Thyroid gland (tissue), 4 donors: Measurements from ENCODE around the gene MAF. TPM values are rescaled to one million over a fixed set of nuclear protein-coding genes. Genes with fewer than 3 reads are reported as not detected.

Experiments
- DNase-seq, 2 donors: peaks; one replicate each; pipeline ENCODE4 v3.0.0-alpha.2; 2019
- H3K27ac ChIP-seq, 3 donors: fragments of 200-600 bp; sonication (generic); 1 replicate in 2 of 3; 2 replicates in 1 of 3; pipeline ENCODE4 v1.5.1; 2016 to 2019; ENCODE audit warnings: mild to moderate bottlenecking in 1 of 3, moderate library complexity in 1 of 3
- H3K27me3 ChIP-seq: fragments of 200-600 bp; sonication (generic); one replicate; pipeline ENCODE4 v1.5.1; 2019
- H3K36me3 ChIP-seq, 2 donors: fragments of 200-600 bp; sonication (generic); one replicate each; pipeline ENCODE4 v1.5.1; 2016 to 2019
- H3K4me1 ChIP-seq, 2 donors: fragments of 200-600 bp; sonication (generic); one replicate each; pipeline ENCODE4 v1.5.1; 2017 to 2019
- H3K4me3 ChIP-seq, 3 donors: fragments of 200-600 bp; sonication (generic); replicated peaks in 1 of 3; 1 replicate in 2 of 3; 2 replicates in 1 of 3; pipeline ENCODE4 v1.5.1; 2016; ENCODE audit warnings: mild to moderate bottlenecking in 1 of 3
- H3K9me3 ChIP-seq: fragments of 200-600 bp; sonication (generic); one replicate; pipeline ENCODE4 v1.5.1; 2017
- CTCF ChIP-seq, 6 experiments: fragments of 200-600 bp in 3 of 6; fragments of 450-650 bp in 3 of 6; sonication (generic) in 3 of 6; IDR thresholded peaks; one replicate each; pipeline ENCODE4 v1.5.1; 2016 to 2019; ENCODE audit warnings: antibody characterized with exemption in 6 of 6, mild to moderate bottlenecking in 2 of 6, inconsistent platforms in 1 of 6, moderate library complexity in 1 of 6
- POLR2A ChIP-seq, 2 donors: fragments of 450-650 bp; IDR thresholded peaks; one replicate each; pipeline ENCODE4 v1.6.1; 2017; ENCODE audit warnings: antibody characterized with exemption in 2 of 2, mild to moderate bottlenecking in 2 of 2, moderate library complexity in 1 of 2
- WGBS, 2 donors: methylation state at CpG; one replicate each; pipeline ENCODE4 v1.1.5; 2017; 5-methylcytosine and 5-hydroxymethylcytosine counted together
- intact Hi-C: fragments of 100-400 bp; cut with DNase I; formaldehyde crosslinking; loops from one replicate; pipeline ENCODE4 v1.15.1; 2023
- total RNA-seq, 4 donors: library from RNA; depleted of rRNA; stranded (reverse); fragments of >200 nt; gene quantifications; one replicate each; pipeline ENCODE4 v1.2.3, GENCODE V29; 2016

The MAF gene
- total RNA-seq, 4 donors from 2014 or later = 59.7 to 158 (median 67.1) TPM

DNA sequence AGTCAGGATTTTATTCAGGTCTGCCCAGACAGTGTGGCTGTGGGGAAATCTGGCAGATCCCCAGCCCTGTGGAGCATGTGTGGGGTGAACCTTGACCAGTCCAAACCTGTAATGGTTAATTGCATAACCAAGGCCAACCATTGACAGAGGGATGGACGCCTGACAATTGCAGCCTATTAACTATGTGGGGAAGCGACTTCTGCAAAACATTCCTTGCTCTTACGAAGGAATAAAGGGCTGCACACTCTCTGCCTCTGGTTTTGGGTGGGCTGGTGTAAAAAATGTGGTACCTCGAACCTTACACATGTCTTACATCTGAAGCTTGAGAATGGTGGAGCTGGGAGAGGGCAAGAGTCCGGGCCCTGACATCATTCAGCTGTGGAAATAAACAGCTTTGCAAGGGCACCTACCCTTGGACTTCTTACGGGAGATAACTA lies 35.8 kb downstream of the MAF start:
- Histone ChIP-seq H3K4me3 (no peak overlapping the region), H3K27me3 (no peaks in the 10 kb centered on the region), H3K27ac (no peak overlapping the region), H3K4me1 (no peaks in the 10 kb centered on the region), H3K9me3 (no peaks in the 10 kb centered on the region), H3K36me3 (no peaks in the 10 kb centered on the region)
- 93 to 94% methylated on average over 6 of the region's 6 CpGs for WGBS, 2 donors
- TF ChIP-seq CTCF (IDR thresholded peaks at IDR 0.05) (no peak), POLR2A (IDR thresholded peaks at IDR 0.05) (no peak)
- DNase-seq = no peak
- intact Hi-C loops = no loop called here

- H3K36me3 ChIP-seq = no peaks in the 10 kb centered on the region
- TF ChIP-seq POLR2A (IDR thresholded peaks at IDR 0.05) (no peak), CTCF (IDR thresholded peaks at IDR 0.05) (no peak)
- intact Hi-C loops = no loop called here
- no peaks in the 10 kb centered on the region for H3K4me1 ChIP-seq
- no peak overlapping the region for H3K27ac ChIP-seq
- H3K27me3 ChIP-seq = no peaks in the 10 kb centered on the region
- no peaks in the 10 kb centered on the region for H3K9me3 ChIP-seq
- no peak overlapping the region for H3K4me3 ChIP-seq
- 58% methylated on average over 4 of the region's 4 CpGs for WGBS, 2 donors
- no peak for DNase-seq
Measured at GRCh38 chr16:79563921-79564320, 36.6 kb downstream of the MAF start.

DNA sequence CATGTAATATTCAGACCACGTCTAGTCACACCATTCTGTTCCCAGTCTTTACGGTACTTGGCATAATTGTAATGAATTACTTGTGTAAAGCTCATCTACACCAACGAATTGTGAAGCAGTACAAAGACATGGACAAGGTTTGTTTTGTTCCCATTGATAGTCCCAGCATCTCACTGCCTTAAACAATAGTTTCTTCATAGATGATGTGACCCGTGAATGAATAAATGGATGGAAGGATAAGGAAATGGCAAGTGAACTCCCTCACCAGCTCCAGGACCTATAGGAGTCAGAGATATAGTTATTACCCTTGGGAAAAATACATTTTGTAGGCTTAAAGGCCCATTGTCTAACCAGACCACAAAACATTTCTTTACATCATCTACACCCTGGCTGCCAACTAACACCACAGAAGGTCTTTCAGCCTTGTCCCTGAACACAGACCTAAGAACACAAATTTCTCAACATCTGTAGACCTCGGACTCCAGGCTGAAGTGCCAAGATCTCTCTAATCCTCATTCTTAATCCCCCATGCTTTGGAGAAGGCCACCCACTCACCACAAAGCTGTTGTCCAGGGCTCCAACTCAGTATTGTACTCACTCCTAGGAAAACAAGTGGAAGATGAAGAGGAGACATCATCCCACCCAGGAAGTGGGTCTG lies 38.2 kb downstream of the MAF start:
- Histone ChIP-seq H3K27ac (no peak overlapping the region), H3K27me3 (no peaks in the 10 kb centered on the region), H3K4me3 (no peak overlapping the region), H3K4me1 (no peaks in the 10 kb centered on the region), H3K9me3 (no peaks in the 10 kb centered on the region), H3K36me3 (no peaks in the 10 kb centered on the region)
- TF ChIP-seq CTCF (IDR thresholded peaks at IDR 0.05) (no peak), POLR2A (IDR thresholded peaks at IDR 0.05) (no peak)
- intact Hi-C loops = no loop called here
- no peak for DNase-seq
- WGBS, 2 donors = 91 to 97% methylated on average over 5 of the region's 5 CpGs

DNA sequence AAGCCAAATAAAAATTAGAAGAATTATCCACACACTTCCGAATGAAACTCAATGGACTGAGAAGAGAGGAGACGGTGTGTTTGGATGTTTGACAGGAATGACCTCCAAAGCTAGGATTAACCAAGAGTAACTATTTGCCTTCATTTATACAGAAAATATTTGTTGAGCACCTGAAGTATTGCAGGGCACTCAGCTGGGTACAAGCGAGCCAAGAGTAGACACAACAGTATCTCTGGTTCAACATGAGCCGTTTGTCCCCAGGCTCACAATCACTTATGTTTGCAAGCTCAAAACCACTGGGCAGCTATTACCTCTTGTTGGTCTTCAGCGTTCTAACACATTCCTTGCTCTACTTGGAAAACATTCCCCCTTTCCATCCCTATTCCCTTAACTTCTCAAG lies 38.8 kb downstream of the MAF start:
- H3K27me3 ChIP-seq = no peaks in the 10 kb centered on the region
- intact Hi-C loops = no loop called here
- H3K27ac ChIP-seq = no peak overlapping the region
- no peak overlapping the region for H3K4me3 ChIP-seq
- TF ChIP-seq CTCF (IDR thresholded peaks at IDR 0.05) (no peak), POLR2A (IDR thresholded peaks at IDR 0.05) (no peak)
- 51 to 62% methylated on average over 5 of the region's 5 CpGs for WGBS, 2 donors
- no peaks in the 10 kb centered on the region for H3K36me3 ChIP-seq
- H3K9me3 ChIP-seq = no peaks in the 10 kb centered on the region
- DNase-seq = peak in 1 of 2 donors; percentile 30
- no peaks in the 10 kb centered on the region for H3K4me1 ChIP-seq

DNA sequence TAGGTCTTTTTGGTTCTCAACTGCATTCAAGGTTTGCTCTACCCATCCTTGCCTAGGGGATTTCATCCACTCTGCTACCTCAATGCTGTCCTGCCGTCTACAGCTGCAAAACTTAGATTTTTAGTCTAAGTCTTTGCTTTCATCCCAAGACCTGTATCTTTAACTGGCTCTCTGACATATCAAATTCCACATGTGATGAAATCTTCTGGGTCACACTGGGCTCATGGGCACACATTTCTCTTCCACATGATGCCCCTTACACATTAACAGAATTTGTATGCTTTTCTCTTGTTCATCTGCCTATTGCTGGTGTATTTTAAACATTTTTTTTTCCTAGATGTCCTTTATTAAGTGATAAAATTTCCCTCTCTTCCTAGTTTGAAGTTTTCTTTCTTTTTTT lies 39.6 kb downstream of the MAF start:
- H3K27ac ChIP-seq = no peak overlapping the region
- H3K27me3 ChIP-seq = no peaks in the 10 kb centered on the region
- no peak overlapping the region for H3K4me3 ChIP-seq
- no peak for DNase-seq
- no peaks in the 10 kb centered on the region for H3K9me3 ChIP-seq
- H3K4me1 ChIP-seq = no peaks in the 10 kb centered on the region
- 92 to 96% methylated on average over 1 of the region's 1 CpG for WGBS, 2 donors
- TF ChIP-seq CTCF (IDR thresholded peaks at IDR 0.05) = no peak
- no peak for TF ChIP-seq POLR2A (IDR thresholded peaks at IDR 0.05)
- intact Hi-C loops = no loop called here
- no peaks in the 10 kb centered on the region for H3K36me3 ChIP-seq
